Measurements from ENCODE around the gene PRM3. TPM values are rescaled to one million over a fixed set of nuclear protein-coding genes. Genes with fewer than 3 reads are reported as not detected.

The PRM3 gene, protein sequence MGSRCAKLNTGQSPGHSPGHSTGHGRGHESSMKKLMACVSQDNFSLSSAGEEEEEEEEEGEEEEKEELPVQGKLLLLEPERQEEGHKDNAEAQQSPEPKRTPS
- total RNA-seq = not detected in 2 replicates

DNA sequence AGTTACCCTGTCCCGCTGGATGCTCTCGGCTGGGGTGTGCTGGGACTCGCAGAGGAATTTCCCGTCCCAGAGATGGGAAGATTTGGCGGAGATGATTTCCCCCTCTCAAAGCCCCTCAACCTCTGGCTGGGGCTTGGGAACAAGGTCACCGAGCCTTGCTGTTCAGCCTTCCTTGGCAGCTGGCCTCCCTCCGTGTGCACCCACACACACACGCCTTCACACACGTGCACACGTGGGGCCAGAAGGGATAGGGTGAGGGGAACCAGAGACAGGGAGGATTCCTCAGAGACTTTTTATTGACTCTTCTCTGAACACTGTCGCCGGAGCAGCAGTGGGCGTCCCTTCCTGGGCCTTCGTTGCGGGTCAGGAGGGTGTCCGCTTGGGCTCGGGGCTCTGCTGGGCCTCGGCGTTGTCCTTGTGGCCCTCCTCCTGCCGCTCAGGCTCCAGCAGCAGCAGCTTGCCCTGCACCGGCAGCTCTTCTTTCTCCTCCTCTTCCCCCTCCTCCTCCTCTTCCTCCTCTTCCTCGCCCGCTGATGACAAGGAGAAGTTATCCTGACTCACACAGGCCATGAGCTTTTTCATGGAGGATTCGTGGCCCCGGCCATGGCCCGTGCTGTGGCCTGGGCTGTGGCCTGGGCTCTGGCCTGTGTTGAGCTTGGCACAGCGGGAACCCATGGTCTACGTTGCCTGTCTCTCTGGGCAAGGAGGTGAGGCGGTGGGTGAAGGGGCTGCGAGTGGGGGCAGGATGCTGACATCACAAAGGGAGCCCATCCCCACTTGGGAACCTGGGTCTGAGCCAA lies at the start of gene PRM3:
PRM3 (minus strand) TSS at position 709 of the 800 bp plus-strand sequence; CDS start at position 675, 34 bp downstream.

DNA sequence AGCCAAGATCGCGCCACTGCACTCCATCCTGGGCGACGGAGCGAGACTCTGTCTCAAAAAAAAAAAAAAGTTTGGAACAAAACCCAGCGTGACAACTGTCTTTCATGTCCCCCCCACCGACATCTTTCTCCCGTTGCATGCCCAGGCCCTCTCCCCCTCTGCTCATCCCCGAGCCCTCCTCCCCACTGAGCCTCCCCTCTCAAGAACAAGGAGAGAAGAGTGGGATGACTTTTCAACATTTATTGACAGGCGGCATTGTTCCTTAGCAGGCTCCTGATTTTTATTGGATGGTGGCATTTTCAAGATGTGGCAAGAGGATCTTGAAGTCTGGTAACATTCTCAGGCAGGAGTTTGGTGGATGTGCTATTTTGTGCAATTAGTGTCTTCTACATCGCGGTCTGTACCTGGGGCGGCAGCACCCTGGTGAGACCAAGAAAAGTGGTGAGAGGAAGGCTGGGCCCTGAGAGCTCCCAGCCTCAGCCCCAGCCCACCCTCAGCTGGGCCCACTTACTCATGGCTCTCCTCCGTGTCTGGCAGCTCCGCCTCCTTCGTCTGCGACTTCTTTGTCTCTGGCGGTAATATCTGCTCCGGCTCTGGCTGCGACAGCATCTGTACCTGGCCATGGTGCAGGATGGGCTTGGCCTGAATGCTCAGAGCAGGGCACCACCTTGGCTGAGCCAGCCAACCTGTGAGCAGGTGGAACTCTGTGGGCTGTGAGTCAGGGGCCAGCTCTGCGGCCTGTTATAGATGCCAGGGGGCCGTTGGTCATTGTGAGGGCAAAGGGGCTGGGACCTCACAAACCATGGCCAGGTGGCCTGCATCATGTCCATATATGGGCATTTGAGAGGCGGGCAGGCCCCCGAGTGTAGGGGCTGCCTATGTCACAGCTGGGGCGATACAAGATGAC lies 7.4 kb upstream of the PRM3 start, which contains the start of gene PRM1:
PRM1 (minus strand) TSS at position 715 of the 907 bp plus-strand sequence; CDS start at position 623, 92 bp downstream.

DNA sequence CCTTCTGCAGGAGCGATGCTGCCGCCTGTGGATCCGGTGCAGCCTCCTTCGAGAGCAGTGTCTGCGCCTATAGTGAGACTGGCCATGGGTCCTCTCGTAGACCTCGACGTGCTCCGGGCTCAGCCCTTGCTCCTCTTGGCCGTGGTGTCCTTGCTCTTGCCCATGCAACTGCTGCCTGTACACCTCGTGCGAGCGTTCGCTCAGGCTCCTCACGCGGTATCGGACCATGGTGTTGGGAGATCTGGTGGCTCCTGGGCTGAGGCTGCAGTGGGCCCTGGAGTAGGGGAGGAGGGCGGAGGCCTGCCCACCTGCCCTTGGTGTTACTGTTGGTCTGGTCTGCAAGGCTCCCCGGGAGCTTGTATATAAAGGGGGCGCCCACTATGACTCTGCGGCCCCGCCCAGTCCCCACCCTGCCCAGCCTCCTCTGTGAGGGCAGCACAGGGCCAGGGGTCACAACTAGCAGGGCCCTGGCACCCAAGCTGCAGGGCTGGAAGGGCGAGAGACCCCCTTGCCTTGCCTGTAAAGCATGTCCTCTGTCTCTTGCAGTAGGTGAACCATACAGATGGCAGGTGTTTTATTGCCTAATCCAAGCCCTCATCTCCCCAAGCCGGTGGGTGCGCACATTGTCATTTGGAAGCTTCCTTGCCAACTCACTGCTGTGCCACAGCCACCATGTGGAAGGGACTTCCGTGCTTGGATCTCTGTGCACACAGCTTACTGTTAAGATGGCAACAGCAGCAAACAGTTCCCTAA lies 2.9 kb upstream of the PRM3 start, which contains the start of gene PRM2:
PRM2 (minus strand) TSS at position 338 of the 753 bp plus-strand sequence; CDS start at position 228, 110 bp downstream.

DNA sequence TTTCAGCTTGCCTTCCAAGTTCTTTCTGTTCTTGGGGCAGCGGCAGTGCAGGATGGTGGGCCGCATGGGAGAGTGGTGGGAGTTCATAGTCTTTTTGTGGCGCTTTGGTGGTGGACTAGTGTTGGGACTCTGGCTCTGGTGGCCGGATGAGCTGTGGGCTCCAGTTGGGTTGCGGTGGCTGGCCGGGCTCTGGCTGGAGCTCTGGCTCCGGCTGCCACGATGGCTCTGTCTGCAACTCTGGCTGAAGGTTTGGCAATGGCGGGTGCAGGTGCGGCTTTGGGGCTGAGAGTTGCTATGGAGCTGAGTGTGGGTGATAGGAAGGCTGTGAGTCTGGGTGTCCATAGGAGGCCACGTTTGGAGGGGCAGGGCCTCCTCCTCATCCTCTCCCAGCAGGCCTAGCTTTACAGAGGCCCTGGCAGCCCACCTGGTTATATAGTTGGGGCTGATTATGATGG lies 4.5 kb downstream of the PRM3 start, which contains the start of gene TNP2:
TNP2 (minus strand) TSS at position 405 of the 455 bp plus-strand sequence; CDS start at position 342, 63 bp downstream.

DNA sequence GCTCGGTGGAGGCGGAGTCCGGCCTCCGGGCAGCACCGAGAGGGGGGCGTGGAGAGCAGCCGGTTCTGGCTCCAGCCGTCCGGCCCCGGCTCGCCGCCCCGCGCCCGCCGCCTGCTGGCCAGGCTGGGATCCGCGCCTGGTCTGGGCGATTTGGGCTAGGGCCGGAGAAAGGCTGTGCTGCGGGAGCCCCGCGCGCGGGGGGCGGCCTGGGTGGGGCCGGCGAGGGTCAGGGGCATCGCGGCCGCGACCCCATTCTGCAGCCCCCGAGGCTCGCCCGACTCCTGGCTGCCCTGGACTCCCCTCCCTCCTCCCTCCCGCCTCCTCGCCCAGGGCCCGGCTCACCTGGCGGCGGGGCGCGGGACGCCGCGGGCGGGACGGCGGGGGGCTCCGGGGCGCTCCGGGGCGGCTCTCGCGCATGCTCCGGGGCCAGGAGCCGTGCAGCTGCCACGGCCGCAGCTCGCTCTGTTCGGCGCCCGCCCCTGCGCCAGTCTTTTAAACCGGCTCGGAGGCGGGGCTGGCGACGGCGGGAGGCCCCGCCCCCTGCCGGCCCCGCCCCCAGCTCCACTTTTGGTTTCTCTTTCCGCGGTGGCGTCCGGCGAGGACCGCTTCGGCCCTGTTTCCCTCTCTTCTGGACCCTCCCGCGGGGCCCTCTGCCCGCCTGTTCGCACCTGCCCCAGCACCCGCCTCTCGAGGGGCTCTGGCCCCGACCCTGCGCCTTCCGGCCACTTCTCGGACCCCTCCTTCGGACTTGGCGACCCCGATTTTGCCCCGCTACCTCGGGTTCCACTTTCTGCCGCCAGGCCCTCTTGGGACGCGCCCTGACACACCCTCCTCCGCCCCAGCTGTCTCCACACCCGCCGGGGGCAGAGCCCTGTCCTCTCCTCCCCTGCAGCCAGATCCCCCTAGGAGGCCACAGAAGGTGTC lies 17.4 kb downstream of the PRM3 start, which contains the start of gene SOCS1:
SOCS1 (minus strand) TSS at position 468 of the 924 bp plus-strand sequence. CDS start 726 bp downstream, outside the sequence.

Other genes starting within 250 kb of the PRM3 start
- gene SOCS1, start 17.4 kb downstream of the PRM3 start, total RNA-seq = 2.3 and 4.6 TPM in 2 replicates
- not detected in 2 replicates for gene TNP2, start 4.3 kb downstream of the PRM3 start, total RNA-seq
- gene PRM2, start 2.9 kb upstream of the PRM3 start, total RNA-seq = not detected in 2 replicates
- not detected in 2 replicates for gene PRM1, start 7.7 kb upstream of the PRM3 start, total RNA-seq
- 1.7 and 4.0 TPM in 2 replicates for gene RMI2, start 71.8 kb upstream of the PRM3 start, total RNA-seq